Gastrocnemius medialis (tissue), 4 donors: ENCODE results near the gene RANGRF.

Experiments used
- CTCF ChIP-seq, 5 experiments: fragments of 450-650 bp in 3 of 5; fragments of 200-600 bp in 2 of 5; sonication (generic) in 2 of 5; IDR thresholded peaks in 4 of 5; conservative IDR thresholded peaks in 1 of 5; 1 replicate in 4 of 5; 2 replicates in 1 of 5; pipeline ENCODE4 v1.5.1; 2016 to 2019; ENCODE audit warnings: antibody characterized with exemption in 5 of 5, mild to moderate bottlenecking in 3 of 5, moderate library complexity in 3 of 5
- POLR2A ChIP-seq, 2 donors: fragments of 450-650 bp; IDR thresholded peaks; one replicate each; pipeline ENCODE4 v1.6.1; 2017; ENCODE audit warnings: antibody characterized with exemption in 2 of 2, mild to moderate bottlenecking in 2 of 2, moderate library complexity in 2 of 2

GRCh38 chr17:8273884-8274444 is 14.5 kb upstream of the RANGRF start:
- TF ChIP-seq POLR2A (IDR thresholded peaks at IDR 0.05) (no peak), CTCF (IDR thresholded peaks at IDR 0.05 in 4 of 5, conservative IDR thresholded peaks at IDR 0.05 in 1 of 5) (no peak)
